Activated B cell treated with CpG ODN at 0.5 μM for 24 hours (primary cell): ENCODE measurements around the gene STAT3. TPM values are rescaled to one million over a fixed set of nuclear protein-coding genes. Genes with fewer than 3 reads are reported as not detected.
"Not testable (repeated sequence)": the region's sequence is repeated elsewhere in the genome, so short reads cannot be mapped to it uniquely, and the experiment has no call there.

Source experiments
- ATAC-seq: fragments of 200-7000 bp; cut with Tn5 transposase; one replicate; pipeline ENCODE4 v1.10.0; 2021; ENCODE audit warnings: low read depth, mild to moderate bottlenecking, moderate library complexity
- CTCF ChIA-PET: fragments of 350-600 bp; sonication (Branson Sonifier 250); formaldehyde crosslinking; loops from one replicate; lab custom pipeline; 2021; ENCODE audit warnings: antibody characterized with exemption; lab: Charles Lee
- POLR2A ChIA-PET: fragments of 350-600 bp; sonication (Branson Sonifier 250); formaldehyde crosslinking; loops from one replicate; lab custom pipeline; 2021; ENCODE audit warnings: antibody characterized with exemption; lab: Charles Lee
- DNase-seq: peaks from one replicate; pipeline ENCODE4 v3.0.0; 2022
- H3K27ac Mint-ChIP-seq: one replicate; pipeline ENCODE4 v1.8.0; 2020; ENCODE audit warnings: mixed read lengths
- H3K27me3 Mint-ChIP-seq: one replicate; pipeline ENCODE4 v1.8.0; 2021; ENCODE audit warnings: mixed read lengths
- H3K36me3 Mint-ChIP-seq: one replicate; pipeline ENCODE4 v1.8.0; 2021; ENCODE audit warnings: low read depth, mixed read lengths
- H3K4me1 Mint-ChIP-seq: one replicate; pipeline ENCODE4 v1.8.0; 2021; ENCODE audit warnings: mixed read lengths
- H3K4me3 Mint-ChIP-seq: one replicate; pipeline ENCODE4 v1.8.0; 2020; ENCODE audit warnings: mild to moderate bottlenecking, mixed read lengths
- H3K9me3 Mint-ChIP-seq: one replicate; pipeline ENCODE4 v1.8.0; 2020; ENCODE audit warnings: mixed read lengths
- intact Hi-C: fragments of 100-400 bp; cut with micrococcal nuclease; formaldehyde crosslinking; loops from one replicate; pipeline ENCODE4 v1.15.1; 2024
- total RNA-seq: library from RNA; stranded (reverse); gene quantifications from 2 replicates; pipeline ENCODE4 v1.2.3, GENCODE V29; 2022
- TF ChIP-seq, protein P1 (sequence below): fragments of 200-600 bp; IDR thresholded peaks from one replicate; pipeline ENCODE4 v1.8.0; 2022; ENCODE audit warnings: antibody characterized with exemption, mild to moderate bottlenecking

Gene STAT3
- total RNA-seq, 1 donor from 2014 or later: 233 TPM

DNA sequence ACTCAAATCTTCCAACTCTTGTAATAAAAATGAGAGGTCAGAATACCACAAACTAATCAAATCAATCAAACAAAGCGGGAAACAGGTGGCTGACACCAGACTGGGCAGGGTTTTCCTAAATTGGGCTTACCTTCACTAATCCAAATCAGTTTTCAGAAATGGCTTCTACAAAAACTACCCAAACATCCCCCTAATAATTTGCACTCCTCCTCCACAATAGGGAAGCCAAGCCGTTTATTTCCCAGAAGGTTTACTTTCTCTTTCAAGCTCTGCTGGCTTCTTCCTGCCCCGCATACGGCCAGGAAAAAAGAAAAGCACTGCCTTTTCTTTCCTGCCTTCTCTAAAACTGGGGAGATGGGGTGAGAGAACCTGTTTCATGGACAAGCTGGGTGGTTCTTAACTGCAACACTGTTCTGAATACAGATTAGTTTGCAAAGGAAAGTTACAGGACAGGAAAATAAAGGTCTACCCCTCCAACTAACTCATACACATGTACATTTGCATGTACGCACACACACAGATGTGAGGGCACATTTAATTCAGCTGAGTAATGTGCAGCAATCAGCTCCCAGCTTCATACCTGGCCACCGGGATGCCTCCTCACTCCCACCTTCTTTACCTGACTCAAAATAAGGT lies 9.2 kb downstream of the STAT3 start:
- peak overlapping the region; percentile 84 for H3K4me3 Mint-ChIP-seq
- peaks cover 63% of the 10 kb centered on the region for H3K4me1 Mint-ChIP-seq
- ChIA-PET POLR2A (interaction anchor here (1.4 to 7.7 kb wide), 4 partner anchors 9 to 104 kb away, joined by 4 to 102 read pairs (median 8); partner anchors contain the start of gene STAT3), CTCF (interaction anchor here (0.5 to 1.4 kb wide), 4 partner anchors 10 to 67 kb away, joined by 3 to 7 read pairs (median 4); partner anchors contain the start of gene STAT3)
- peak overlapping the region; percentile 93 for H3K27ac Mint-ChIP-seq
- DNase-seq (no peak), ATAC-seq (peak; percentile 78)
- no peaks in the 10 kb centered on the region for H3K9me3 Mint-ChIP-seq
- H3K36me3 Mint-ChIP-seq: peaks cover 16% of the 10 kb centered on the region
- intact Hi-C loops: loop anchor here (1.0 to 2.0 kb wide), 4 partner anchors 9 to 28 kb away; partner anchors contain the start of gene STAT3
- no peaks in the 10 kb centered on the region for H3K27me3 Mint-ChIP-seq
- TF ChIP-seq, protein P1, sequence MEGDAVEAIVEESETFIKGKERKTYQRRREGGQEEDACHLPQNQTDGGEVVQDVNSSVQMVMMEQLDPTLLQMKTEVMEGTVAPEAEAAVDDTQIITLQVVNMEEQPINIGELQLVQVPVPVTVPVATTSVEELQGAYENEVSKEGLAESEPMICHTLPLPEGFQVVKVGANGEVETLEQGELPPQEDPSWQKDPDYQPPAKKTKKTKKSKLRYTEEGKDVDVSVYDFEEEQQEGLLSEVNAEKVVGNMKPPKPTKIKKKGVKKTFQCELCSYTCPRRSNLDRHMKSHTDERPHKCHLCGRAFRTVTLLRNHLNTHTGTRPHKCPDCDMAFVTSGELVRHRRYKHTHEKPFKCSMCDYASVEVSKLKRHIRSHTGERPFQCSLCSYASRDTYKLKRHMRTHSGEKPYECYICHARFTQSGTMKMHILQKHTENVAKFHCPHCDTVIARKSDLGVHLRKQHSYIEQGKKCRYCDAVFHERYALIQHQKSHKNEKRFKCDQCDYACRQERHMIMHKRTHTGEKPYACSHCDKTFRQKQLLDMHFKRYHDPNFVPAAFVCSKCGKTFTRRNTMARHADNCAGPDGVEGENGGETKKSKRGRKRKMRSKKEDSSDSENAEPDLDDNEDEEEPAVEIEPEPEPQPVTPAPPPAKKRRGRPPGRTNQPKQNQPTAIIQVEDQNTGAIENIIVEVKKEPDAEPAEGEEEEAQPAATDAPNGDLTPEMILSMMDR: no peak

DNA sequence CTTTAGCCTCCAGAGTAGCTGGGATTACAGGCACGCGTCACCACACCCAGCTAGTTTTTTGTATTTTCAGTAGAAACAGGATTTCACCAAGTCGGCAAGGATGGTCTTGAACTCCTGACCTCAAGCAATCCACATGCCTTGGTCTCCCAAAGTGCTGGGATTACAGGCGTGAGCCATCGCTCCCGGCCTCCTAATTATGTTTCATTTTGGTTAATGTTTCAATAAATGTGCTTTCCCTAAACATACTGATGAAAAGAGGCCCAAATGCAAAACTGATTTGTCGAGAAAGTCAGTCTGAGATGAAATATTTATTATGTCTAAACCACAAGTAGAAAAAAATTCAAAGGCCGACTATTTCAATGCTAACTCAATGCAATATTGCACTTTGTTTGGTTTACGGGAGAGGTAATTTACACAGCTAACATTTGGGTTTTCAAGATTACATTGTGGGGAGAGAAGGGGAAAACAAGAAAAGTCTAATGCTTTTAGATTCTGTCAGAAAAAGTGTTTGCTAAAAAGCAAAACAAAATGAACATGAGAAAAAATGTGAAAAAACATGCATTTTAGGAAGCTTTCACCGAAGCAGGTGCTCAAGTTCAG lies 9.8 kb downstream of the STAT3 start:
- no peaks in the 10 kb centered on the region for H3K27me3 Mint-ChIP-seq
- intact Hi-C loops: loop anchor here (2.0 kb wide), 3 partner anchors 14 to 28 kb away; no protein-coding TSS in a partner anchor
- H3K27ac Mint-ChIP-seq: peak overlapping the region; percentile 93
- POLR2A ChIA-PET: interaction anchor here (0.6 to 7.7 kb wide), 5 partner anchors 10 to 121 kb away, joined by 4 to 102 read pairs (median 4); partner anchors contain the start of gene STAT3
- peaks cover 65% of the 10 kb centered on the region for H3K4me1 Mint-ChIP-seq
- no peak for ATAC-seq
- no peak for DNase-seq
- H3K36me3 Mint-ChIP-seq: peaks cover 17% of the 10 kb centered on the region
- TF ChIP-seq, protein P1: no peak
- H3K4me3 Mint-ChIP-seq: peak overlapping the region; percentile 84
- no peaks in the 10 kb centered on the region for H3K9me3 Mint-ChIP-seq
- CTCF ChIA-PET: interaction anchor here (1.0 to 1.4 kb wide), 2 partner anchors 10 to 56 kb away, joined by 4 to 7 read pairs; partner anchors contain the start of gene STAT3

DNA sequence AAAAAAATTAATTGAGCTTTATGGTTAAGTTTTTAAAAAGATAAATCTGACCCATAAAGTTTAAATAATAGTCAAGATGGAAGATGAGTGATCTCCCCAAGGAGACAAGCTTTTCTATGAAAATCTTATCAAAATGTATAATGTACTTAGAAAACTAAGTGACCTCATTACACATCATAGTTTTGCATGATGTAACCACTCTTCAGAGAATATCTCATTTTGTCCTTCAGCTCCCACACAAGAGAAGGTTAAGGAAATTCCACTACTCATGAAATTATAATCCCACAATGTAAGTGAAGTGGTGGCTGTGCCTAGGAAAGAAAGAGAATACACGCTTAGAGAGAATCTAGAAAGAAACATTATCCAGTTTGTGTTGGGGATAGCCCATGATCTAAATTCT lies 14.3 kb downstream of the STAT3 start:
- POLR2A ChIA-PET: interaction anchor here (0.7 to 7.7 kb wide), 2 partner anchors 15 to 29 kb away, joined by 7 to 102 read pairs; partner anchors contain the start of gene STAT3
- Mint-ChIP-seq H3K4me3 (no peak overlapping the region), H3K27me3 (no peaks in the 10 kb centered on the region), H3K36me3 (peaks cover 21% of the 10 kb centered on the region), H3K27ac (no peak overlapping the region), H3K4me1 (peaks cover 51% of the 10 kb centered on the region), H3K9me3 (no peaks in the 10 kb centered on the region)
- ATAC-seq: no peak
- no peak for DNase-seq
- intact Hi-C loops: no loop called here
- TF ChIP-seq, protein P1: no peak
- CTCF ChIA-PET: interaction anchor here (0.8 kb wide), 1 partner anchor 32 kb away, joined by 3 read pairs; no protein-coding TSS in a partner anchor

DNA sequence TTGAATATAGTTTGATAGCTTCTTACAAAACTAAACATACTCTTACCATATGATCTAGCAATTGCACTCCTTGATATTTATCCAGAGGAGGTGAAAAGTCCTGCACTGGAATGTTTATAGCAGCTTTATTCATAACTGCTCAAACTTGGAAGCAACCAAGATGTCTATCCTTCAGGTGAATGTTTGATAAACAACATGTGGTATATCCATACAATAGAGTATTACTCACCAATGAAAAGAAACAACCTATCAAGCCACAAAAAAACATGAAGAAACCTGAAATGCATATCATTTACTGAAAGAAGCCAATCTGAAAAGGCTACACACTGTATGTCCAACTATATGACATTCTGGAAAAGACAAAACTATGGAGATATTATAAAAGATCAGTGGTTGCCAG lies 16.1 kb downstream of the STAT3 start:
- ChIA-PET CTCF (interaction anchor here (1.4 kb wide), 1 partner anchor 60 kb away, joined by 3 read pairs; no protein-coding TSS in a partner anchor), POLR2A (interaction anchor here (0.7 kb wide), 1 partner anchor 29 kb away, joined by 4 read pairs; no protein-coding TSS in a partner anchor)
- intact Hi-C loops: no loop called here
- H3K4me1 Mint-ChIP-seq: peaks cover 43% of the 10 kb centered on the region
- DNase-seq (no peak), ATAC-seq (no peak)
- H3K9me3 Mint-ChIP-seq: no peaks in the 10 kb centered on the region
- no peak overlapping the region for H3K27ac Mint-ChIP-seq
- TF ChIP-seq, protein P1: no peak
- no peaks in the 10 kb centered on the region for H3K27me3 Mint-ChIP-seq
- H3K36me3 Mint-ChIP-seq: peaks cover 20% of the 10 kb centered on the region
- no peak overlapping the region for H3K4me3 Mint-ChIP-seq

DNA sequence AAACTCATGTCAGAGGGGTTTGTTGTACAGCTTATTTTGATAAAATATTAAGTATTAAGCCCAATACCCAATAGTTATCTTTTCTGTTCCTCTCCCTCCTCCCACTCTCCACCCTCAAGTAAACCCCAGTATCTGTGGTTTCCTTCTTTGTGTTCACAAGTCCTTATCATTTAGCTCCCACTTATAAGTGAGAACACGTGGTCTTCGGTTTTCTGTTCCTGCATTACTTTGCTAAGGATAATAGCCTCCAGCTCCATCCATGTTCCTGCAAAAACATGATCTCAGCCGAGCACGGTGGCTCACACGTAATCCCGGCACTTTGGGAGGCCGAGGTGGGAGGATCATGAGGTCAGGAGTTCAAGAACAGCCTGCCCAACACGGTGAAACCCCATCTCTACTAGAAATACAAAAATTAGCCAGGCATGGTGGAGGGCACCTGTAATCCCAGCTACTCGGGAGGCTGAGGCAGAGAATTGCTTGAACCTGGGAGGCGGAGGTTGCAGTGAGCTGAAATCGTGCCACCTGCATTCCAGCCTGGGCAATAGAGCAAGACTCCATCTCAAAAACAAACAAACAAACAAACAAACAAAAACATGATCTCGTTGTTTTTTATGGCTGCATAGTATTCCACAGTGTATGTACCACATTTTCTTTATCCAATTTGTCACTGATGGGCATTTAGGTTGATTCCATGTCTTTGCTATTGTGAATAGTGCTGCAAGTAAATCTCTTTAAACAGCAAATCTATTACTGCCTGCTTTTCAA lies 19.3 kb downstream of the STAT3 start:
- H3K27me3 Mint-ChIP-seq, intact Hi-C loops, DNase-seq, H3K27ac Mint-ChIP-seq, ATAC-seq, H3K9me3 Mint-ChIP-seq, H3K4me3 Mint-ChIP-seq: not testable (repeated sequence)
- H3K36me3 Mint-ChIP-seq: peaks cover 35% of the 10 kb centered on the region
- ChIA-PET CTCF (interaction anchor here (0.6 to 1.1 kb wide), 2 partner anchors 22 to 47 kb away, joined by 3 read pairs; no protein-coding TSS in a partner anchor), POLR2A (interaction anchor here (0.6 to 2.2 kb wide), 3 partner anchors 14 to 126 kb away, joined by 3 to 8 read pairs (median 5); partner anchors contain the start of gene STAT3)
- peaks cover 44% of the 10 kb centered on the region for H3K4me1 Mint-ChIP-seq

DNA sequence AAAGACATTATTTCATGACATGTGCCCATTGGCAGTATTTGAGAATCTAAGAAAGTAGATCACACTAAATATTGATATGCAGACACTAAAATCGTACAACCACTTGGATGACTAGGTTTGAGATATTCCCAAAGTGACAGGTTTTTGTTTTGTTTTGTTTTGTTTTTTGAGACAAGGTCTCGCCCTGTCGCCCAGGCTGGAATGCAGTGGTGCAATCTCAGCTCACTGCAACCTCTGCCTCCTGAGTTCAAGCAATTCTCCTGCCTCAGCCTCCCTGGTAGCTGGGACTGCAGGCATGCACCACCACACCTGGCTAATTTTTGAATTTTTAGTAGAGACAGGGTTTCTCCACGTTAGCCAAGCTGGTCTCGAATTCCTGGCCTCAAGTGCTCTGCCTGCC lies 19.9 kb downstream of the STAT3 start:
- H3K27ac Mint-ChIP-seq, ATAC-seq, H3K4me3 Mint-ChIP-seq, DNase-seq, intact Hi-C loops, H3K27me3 Mint-ChIP-seq, H3K9me3 Mint-ChIP-seq: not testable (repeated sequence)
- Mint-ChIP-seq H3K36me3 (peaks cover 35% of the 10 kb centered on the region), H3K4me1 (peaks cover 47% of the 10 kb centered on the region)
- ChIA-PET CTCF (interaction anchor here (0.6 to 1.1 kb wide), 2 partner anchors 23 to 46 kb away, joined by 3 read pairs; no protein-coding TSS in a partner anchor), POLR2A (interaction anchor here (0.7 to 2.2 kb wide), 2 partner anchors 14 to 20 kb away, joined by 5 to 8 read pairs; partner anchors contain the start of gene STAT3)
